ENCODE measurements around the gene RPS6KC1. TPM values are rescaled to one million over a fixed set of nuclear protein-coding genes. Genes with fewer than 3 reads are reported as not detected.

RPS6KC1 gene
- total RNA-seq, 3 donors from 2014 or later (not counting 1 experiment from before 2014, with no cell fraction given): 19.6 to 32.7 (median 24.1) TPM

DNA sequence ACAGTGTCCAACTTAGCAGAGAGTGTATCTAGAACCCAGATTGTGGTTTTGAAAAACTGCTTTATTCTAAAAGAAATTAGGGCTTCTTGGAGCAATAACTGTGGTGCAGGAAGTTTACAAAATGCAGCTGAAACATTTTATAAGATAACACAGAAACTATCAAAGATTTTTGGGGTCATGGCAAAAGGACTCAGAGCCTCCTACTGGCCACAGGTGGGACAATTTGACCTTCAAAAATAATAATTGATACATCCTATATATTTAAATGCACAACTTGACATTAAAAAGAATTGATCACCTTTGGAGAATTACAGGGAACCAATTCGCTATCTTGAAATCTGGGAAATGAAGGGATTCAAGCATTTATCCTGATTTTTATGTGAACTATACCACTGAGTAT lies 235.2 kb downstream of the RPS6KC1 start:
- no peaks in the 10 kb centered on the region for H3K27me3 Mint-ChIP-seq (ENCODE audit: low read depth in 2 of 2)
- H3K36me3 Mint-ChIP-seq: no peaks in the 10 kb centered on the region
- H3K9me3 ChIP-seq (ENCODE audit: control insufficient read depth, insufficient read depth, low read length): no peaks in the 10 kb centered on the region
- no peaks in the 10 kb centered on the region for H3K4me1 Mint-ChIP-seq
- no peaks in the 10 kb centered on the region for H3K9me3 Mint-ChIP-seq
- H3K4me1 ChIP-seq (ENCODE audit: control insufficient read depth, insufficient read depth, low read length): no peaks in the 10 kb centered on the region
- DNase-seq (no peak), ATAC-seq (no peak)
- no peak overlapping the region for H3K27ac Mint-ChIP-seq
- no peak overlapping the region for H3K4me3 Mint-ChIP-seq
- no peak overlapping the region for H3K4me3 ChIP-seq (ENCODE audit: low read length)
- no peaks in the 10 kb centered on the region for H3K27me3 ChIP-seq (ENCODE audit: control insufficient read depth, insufficient read depth, low read length)
- TF ChIP-seq, protein P1, sequence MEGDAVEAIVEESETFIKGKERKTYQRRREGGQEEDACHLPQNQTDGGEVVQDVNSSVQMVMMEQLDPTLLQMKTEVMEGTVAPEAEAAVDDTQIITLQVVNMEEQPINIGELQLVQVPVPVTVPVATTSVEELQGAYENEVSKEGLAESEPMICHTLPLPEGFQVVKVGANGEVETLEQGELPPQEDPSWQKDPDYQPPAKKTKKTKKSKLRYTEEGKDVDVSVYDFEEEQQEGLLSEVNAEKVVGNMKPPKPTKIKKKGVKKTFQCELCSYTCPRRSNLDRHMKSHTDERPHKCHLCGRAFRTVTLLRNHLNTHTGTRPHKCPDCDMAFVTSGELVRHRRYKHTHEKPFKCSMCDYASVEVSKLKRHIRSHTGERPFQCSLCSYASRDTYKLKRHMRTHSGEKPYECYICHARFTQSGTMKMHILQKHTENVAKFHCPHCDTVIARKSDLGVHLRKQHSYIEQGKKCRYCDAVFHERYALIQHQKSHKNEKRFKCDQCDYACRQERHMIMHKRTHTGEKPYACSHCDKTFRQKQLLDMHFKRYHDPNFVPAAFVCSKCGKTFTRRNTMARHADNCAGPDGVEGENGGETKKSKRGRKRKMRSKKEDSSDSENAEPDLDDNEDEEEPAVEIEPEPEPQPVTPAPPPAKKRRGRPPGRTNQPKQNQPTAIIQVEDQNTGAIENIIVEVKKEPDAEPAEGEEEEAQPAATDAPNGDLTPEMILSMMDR (IDR thresholded peaks at IDR 0.05): no peak
- intact Hi-C loops (cut with micrococcal nuclease): no loop called here
- H3K27ac ChIP-seq (ENCODE audit: low read length): no peak overlapping the region
- no CpG with 5 or more reads among the region's 1 CpG for WGBS (ENCODE audit: insufficient coverage)
- no peaks in the 10 kb centered on the region for H3K36me3 ChIP-seq (ENCODE audit: control insufficient read depth, insufficient read depth, low read length)

DNA sequence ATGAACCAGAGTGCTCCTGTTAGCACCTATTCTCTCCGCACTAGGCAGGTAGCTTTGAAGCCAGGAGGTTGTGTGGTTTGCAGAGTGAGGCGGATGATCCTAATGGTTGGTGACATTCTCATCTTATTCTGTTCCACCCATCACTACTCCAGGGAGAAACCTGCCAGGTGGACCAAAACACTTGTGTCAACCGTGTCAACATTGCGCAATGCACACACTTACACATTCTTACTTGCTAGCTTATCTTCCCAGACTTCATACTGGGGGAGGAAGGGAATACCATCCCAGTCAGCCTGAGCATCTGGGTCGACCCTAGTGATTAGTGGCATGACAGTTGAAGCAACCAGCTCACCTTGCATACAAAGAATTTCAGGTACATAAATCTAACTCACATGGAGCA lies 236.9 kb downstream of the RPS6KC1 start:
- ATAC-seq (no peak), DNase-seq (no peak)
- Mint-ChIP-seq H3K4me3 (no peak overlapping the region), H3K4me1 (no peaks in the 10 kb centered on the region), H3K27ac (no peak overlapping the region), H3K36me3 (no peaks in the 10 kb centered on the region), H3K27me3 (ENCODE audit: low read depth in 2 of 2) (no peaks in the 10 kb centered on the region), H3K9me3 (no peaks in the 10 kb centered on the region)
- Histone ChIP-seq H3K27me3 (ENCODE audit: control insufficient read depth, insufficient read depth, low read length) (no peaks in the 10 kb centered on the region), H3K27ac (ENCODE audit: low read length) (no peak overlapping the region), H3K4me1 (ENCODE audit: control insufficient read depth, insufficient read depth, low read length) (no peaks in the 10 kb centered on the region), H3K9me3 (ENCODE audit: control insufficient read depth, insufficient read depth, low read length) (no peaks in the 10 kb centered on the region), H3K4me3 (ENCODE audit: low read length) (no peak overlapping the region), H3K36me3 (ENCODE audit: control insufficient read depth, insufficient read depth, low read length) (no peaks in the 10 kb centered on the region)
- TF ChIP-seq, protein P1 (IDR thresholded peaks at IDR 0.05): no peak
- WGBS (ENCODE audit: insufficient coverage): 86% methylated on average over 4 of the region's 5 CpGs
- intact Hi-C loops (cut with micrococcal nuclease): no loop called here

DNA sequence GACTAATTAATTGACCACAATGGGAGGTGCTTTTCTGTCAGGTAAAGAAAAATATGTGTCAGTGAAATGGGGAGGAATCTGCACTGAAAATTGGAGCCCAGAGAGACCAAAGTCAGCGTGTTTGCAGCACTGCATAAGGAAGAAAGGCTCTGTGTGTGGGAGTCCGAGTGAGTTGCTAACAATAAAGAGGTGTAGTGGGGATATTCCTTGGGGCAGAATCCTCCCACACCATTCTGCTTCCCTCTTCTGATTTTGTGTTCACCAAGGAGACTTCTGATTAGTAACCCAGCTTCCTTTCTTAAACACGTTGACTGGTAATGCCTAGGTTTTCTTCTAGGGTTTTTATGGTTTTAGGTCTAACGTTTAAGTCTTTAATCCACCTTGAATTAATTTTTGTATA lies 240.5 kb downstream of the RPS6KC1 start:
- intact Hi-C loops (cut with micrococcal nuclease): no loop called here
- ATAC-seq (no peak), DNase-seq (no peak)
- peaks cover 2 to 6% of the 10 kb centered on the region in 2 donors for H3K9me3 Mint-ChIP-seq
- no peaks in the 10 kb centered on the region for H3K36me3 ChIP-seq (ENCODE audit: control insufficient read depth, insufficient read depth, low read length)
- no peaks in the 10 kb centered on the region for H3K36me3 Mint-ChIP-seq
- no peaks in the 10 kb centered on the region for H3K27me3 Mint-ChIP-seq (ENCODE audit: low read depth in 2 of 2)
- no peaks in the 10 kb centered on the region for H3K9me3 ChIP-seq (ENCODE audit: control insufficient read depth, insufficient read depth, low read length)
- H3K4me1 Mint-ChIP-seq: no peaks in the 10 kb centered on the region
- H3K27ac Mint-ChIP-seq: no peak overlapping the region
- WGBS (ENCODE audit: insufficient coverage): 90% methylated on average over 1 of the region's 4 CpGs
- H3K4me3 Mint-ChIP-seq: no peak overlapping the region
- H3K4me1 ChIP-seq (ENCODE audit: control insufficient read depth, insufficient read depth, low read length): no peaks in the 10 kb centered on the region
- no peaks in the 10 kb centered on the region for H3K27me3 ChIP-seq (ENCODE audit: control insufficient read depth, insufficient read depth, low read length)
- no peak overlapping the region for H3K4me3 ChIP-seq (ENCODE audit: low read length)
- TF ChIP-seq, protein P1 (IDR thresholded peaks at IDR 0.05): no peak
- no peak overlapping the region for H3K27ac ChIP-seq (ENCODE audit: low read length)

DNA sequence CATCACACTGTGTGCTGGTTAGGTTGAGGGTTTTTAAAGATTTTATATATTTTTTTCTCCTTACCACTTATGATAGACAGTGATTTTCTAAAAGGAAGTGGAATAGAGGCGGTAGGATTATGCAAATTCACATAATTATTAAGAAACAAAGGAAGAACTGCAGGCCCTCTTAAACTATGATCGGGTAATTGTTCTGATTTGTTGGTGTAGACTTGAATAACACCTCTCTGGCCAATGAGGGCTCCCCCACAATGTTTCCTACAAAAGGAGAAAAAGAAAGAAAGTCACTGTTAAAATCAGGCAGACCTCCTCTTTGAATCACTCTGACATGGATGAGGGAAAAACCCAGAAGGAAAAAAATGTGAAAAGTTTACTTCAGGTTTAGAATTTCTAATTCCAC lies 241.6 kb downstream of the RPS6KC1 start:
- Histone ChIP-seq H3K36me3 (ENCODE audit: control insufficient read depth, insufficient read depth, low read length) (no peaks in the 10 kb centered on the region), H3K27me3 (ENCODE audit: control insufficient read depth, insufficient read depth, low read length) (no peaks in the 10 kb centered on the region), H3K4me3 (ENCODE audit: low read length) (no peak overlapping the region), H3K9me3 (ENCODE audit: control insufficient read depth, insufficient read depth, low read length) (peaks cover 3% of the 10 kb centered on the region), H3K4me1 (ENCODE audit: control insufficient read depth, insufficient read depth, low read length) (no peaks in the 10 kb centered on the region), H3K27ac (ENCODE audit: low read length) (no peak overlapping the region)
- ATAC-seq: no peak
- TF ChIP-seq, protein P1 (IDR thresholded peaks at IDR 0.05): no peak
- Mint-ChIP-seq H3K9me3 (peaks cover 2 to 7% of the 10 kb centered on the region in 2 donors), H3K27me3 (ENCODE audit: low read depth in 2 of 2) (no peaks in the 10 kb centered on the region), H3K36me3 (no peaks in the 10 kb centered on the region), H3K4me3 (no peak overlapping the region), H3K4me1 (no peaks in the 10 kb centered on the region), H3K27ac (no peak overlapping the region)
- intact Hi-C loops (cut with micrococcal nuclease): no loop called here
- DNase-seq: no peak
- WGBS (ENCODE audit: insufficient coverage): no CpG with 5 or more reads among the region's 2 CpGs

Data from natural killer cell (primary cell).